Measurements from ENCODE around the gene ENHO. TPM values are rescaled to one million over a fixed set of nuclear protein-coding genes. Genes with fewer than 3 reads are reported as not detected.

The ENHO gene
- total RNA-seq, 1 donor from 2014 or later: 0.96 TPM

DNA sequence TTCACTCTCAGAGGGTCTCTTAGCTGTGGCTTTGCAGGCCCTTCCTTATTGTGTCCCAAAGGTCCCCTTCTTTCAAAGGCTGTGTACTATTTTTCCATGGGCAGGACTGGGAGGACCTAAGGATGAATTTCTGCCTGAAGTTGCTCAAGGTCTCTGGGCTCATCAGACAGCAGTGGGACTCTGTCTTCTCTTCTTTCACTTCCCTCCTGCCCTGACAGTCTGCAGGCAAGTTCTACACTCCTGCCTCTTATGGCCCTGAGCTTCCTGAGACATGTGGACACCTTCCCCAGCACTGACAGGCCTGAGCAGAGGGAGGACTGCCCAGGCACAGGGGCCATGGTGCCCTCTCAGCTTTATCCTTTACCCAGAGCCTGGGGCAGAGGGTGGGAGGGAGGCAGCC is 14.8 kb downstream of the ENHO start:
- H3K36me3 Mint-ChIP-seq: no peaks in the 10 kb centered on the region
- peaks cover 5% of the 10 kb centered on the region for H3K9me3 Mint-ChIP-seq
- H3K4me3 Mint-ChIP-seq: no peak overlapping the region
- no peak for TF ChIP-seq CTCF (IDR thresholded peaks at IDR 0.05; ENCODE audit: unreplicated experiment)
- peaks cover under 1% of the 10 kb centered on the region for H3K4me1 Mint-ChIP-seq
- peaks cover 32% of the 10 kb centered on the region for H3K27me3 Mint-ChIP-seq (ENCODE audit: low read depth)
- DNase-seq (ENCODE audit: low spot score in 2 of 2, unreplicated experiment in 2 of 2): no peak
- H3K27ac Mint-ChIP-seq: no peak overlapping the region

- H3K9me3 Mint-ChIP-seq: peaks cover 5% of the 10 kb centered on the region
- H3K27ac Mint-ChIP-seq: no peak overlapping the region
- DNase-seq (ENCODE audit: low spot score in 2 of 2, unreplicated experiment in 2 of 2): no peak
- peaks cover 35% of the 10 kb centered on the region for H3K27me3 Mint-ChIP-seq (ENCODE audit: low read depth)
- H3K4me1 Mint-ChIP-seq: no peaks in the 10 kb centered on the region
- no peak overlapping the region for H3K4me3 Mint-ChIP-seq
- no peak for TF ChIP-seq CTCF (IDR thresholded peaks at IDR 0.05; ENCODE audit: unreplicated experiment)
- H3K36me3 Mint-ChIP-seq: no peaks in the 10 kb centered on the region
These were observed 15.2 kb downstream of the ENHO start for GRCh38 chr9:34507556-34507955.

GRCh38 chr9:34506623-34507022 is 16.2 kb downstream of the ENHO start:
- H3K27ac Mint-ChIP-seq: no peak overlapping the region
- no peaks in the 10 kb centered on the region for H3K36me3 Mint-ChIP-seq
- DNase-seq (ENCODE audit: low spot score in 2 of 2, unreplicated experiment in 2 of 2): no peak
- peaks cover 37% of the 10 kb centered on the region for H3K27me3 Mint-ChIP-seq (ENCODE audit: low read depth)
- H3K4me1 Mint-ChIP-seq: no peaks in the 10 kb centered on the region
- peaks cover 5% of the 10 kb centered on the region for H3K9me3 Mint-ChIP-seq
- no peak for TF ChIP-seq CTCF (IDR thresholded peaks at IDR 0.05; ENCODE audit: unreplicated experiment)
- H3K4me3 Mint-ChIP-seq: no peak overlapping the region

DNA sequence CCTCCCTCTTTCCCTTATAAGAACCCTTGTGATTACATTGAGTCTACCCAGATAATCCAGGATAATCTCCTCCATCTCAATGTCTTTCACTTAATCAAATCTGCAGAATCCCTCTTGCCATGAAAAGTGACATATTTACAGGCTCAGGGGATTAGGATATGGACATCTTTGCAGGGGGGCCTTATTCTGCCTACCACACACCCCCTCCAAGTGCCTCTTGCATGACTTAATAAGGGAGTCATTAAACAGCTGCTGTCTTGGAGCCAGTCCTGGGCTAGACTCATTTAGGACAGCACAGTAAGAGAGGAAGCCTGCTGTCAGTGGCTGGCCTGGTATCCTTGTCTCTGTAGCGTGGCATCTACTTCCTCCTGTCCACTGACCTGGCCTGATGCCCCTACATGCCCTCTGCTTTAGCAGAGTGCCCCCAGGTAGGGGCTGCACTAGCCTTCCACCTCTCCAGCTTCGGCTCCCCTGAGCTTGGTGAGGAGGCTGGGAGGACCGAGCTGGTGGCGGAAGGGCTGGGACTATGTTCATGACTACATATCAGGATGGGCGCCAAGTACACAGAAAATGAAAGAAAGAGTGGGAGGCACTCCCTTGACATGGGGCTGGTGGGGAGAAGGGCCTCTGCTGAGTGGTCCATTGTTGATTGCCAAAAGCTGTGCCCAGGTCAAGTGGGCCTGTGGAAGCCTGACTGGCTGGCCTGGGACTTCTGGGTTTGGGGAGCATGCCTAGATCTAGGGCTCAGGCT is 17.2 kb downstream of the ENHO start:
- Mint-ChIP-seq H3K9me3 (peaks cover 5% of the 10 kb centered on the region), H3K27me3 (ENCODE audit: low read depth) (peaks cover 38% of the 10 kb centered on the region), H3K36me3 (no peaks in the 10 kb centered on the region), H3K4me1 (no peaks in the 10 kb centered on the region), H3K4me3 (no peak overlapping the region), H3K27ac (no peak overlapping the region)
- DNase-seq (ENCODE audit: low spot score in 2 of 2, unreplicated experiment in 2 of 2): no peak
- no peak for TF ChIP-seq CTCF (IDR thresholded peaks at IDR 0.05; ENCODE audit: unreplicated experiment)

DNA sequence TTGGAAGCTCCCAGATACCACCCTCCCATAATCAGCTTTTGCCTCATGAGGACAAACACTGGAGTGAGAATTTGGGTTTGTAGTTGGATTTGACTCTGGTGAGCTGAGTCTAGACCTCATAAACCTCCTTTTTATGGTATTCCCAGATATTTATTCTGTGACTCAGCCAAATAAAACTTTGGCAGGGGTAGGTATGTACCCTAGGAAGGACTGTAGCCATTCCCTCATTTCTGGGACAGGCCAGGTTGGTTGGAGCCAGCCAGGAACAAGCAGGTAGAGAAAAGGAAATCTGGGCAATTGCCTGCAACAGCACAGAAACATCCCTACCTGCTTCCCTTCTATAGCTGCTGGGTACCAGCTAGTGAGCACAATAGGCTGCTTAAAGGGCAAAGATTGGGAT is 19.4 kb downstream of the ENHO start:
- peaks cover 56% of the 10 kb centered on the region for H3K27me3 Mint-ChIP-seq (ENCODE audit: low read depth)
- no peak overlapping the region for H3K4me3 Mint-ChIP-seq
- H3K4me1 Mint-ChIP-seq: no peaks in the 10 kb centered on the region

More for the DNA sequence above, 19.4 kb downstream of the ENHO start:
- Mint-ChIP-seq H3K9me3 (peaks cover 5% of the 10 kb centered on the region), H3K36me3 (no peaks in the 10 kb centered on the region), H3K27ac (no peak overlapping the region)
- TF ChIP-seq CTCF (IDR thresholded peaks at IDR 0.05; ENCODE audit: unreplicated experiment): no peak
- DNase-seq (ENCODE audit: low spot score in 2 of 2, unreplicated experiment in 2 of 2): no peak
